ENCODE data around the gene CACNG4.

- TF ChIP-seq CTCF (IDR thresholded peaks at IDR 0.05; ENCODE audit: low read depth, low read length, poor library complexity, severe bottlenecking) (no peak), EZH2phosphoT487 (IDR thresholded peaks at IDR 0.05; ENCODE audit: borderline replicate concordance, low read length) (no peak)
Measured at GRCh38 chr17:67021743-67022450, 57.4 kb downstream of the CACNG4 start.
